Measurements from ENCODE around the gene ZNF837. TPM values are rescaled to one million over a fixed set of nuclear protein-coding genes. Genes with fewer than 3 reads are reported as not detected.

The ZNF837 gene
- total RNA-seq, 1 experiment from 2014 or later, result 3.3 TPM

GRCh38 chr19:58362272-58362994 is 18.4 kb downstream of the ZNF837 start, which contains the start of gene ZNF497:
ZNF497 (minus strand) TSS chr19:58362751; CDS start chr19:58357635, 5,116 bp downstream.
- no TSS peak for BruUV-seq (replicated peaks)
- peak within 1 kb of the TSS; percentile 72 for H3K4me2 ChIP-seq

GRCh38 chr19:58361900-58362271 is 18.9 kb downstream of the ZNF837 start:
- Histone ChIP-seq H4K20me1 (ENCODE audit: insufficient read depth) (no peaks in the 10 kb centered on the region), H3K9me2 (ENCODE audit: insufficient read depth) (no peaks in the 10 kb centered on the region), H2AFZ (peak overlapping the region; percentile 84), H3K36me3 (ENCODE audit: low read depth) (no peaks in the 10 kb centered on the region), H3K4me3 (peak overlapping the region; percentile 69), H3K9me3 (ENCODE audit: insufficient read depth, low read depth) (no peaks in the 10 kb centered on the region), H3F3A (ENCODE audit: insufficient read depth, low read depth) (no peaks in the 10 kb centered on the region; the same call in 1 of the 2 replicates), H3K27ac (peak overlapping the region; percentile 89), H3K79me2 (ENCODE audit: low read depth) (peaks cover 8% of the 10 kb centered on the region), H3K27me3 (ENCODE audit: insufficient read depth, low read depth) (no peaks in the 10 kb centered on the region), H3K4me2 (peak overlapping the region; percentile 72), H3K4me1 (replicated peaks; ENCODE audit: insufficient read depth) (no peaks in the 10 kb centered on the region)
- ChIA-PET CTCF (no interaction called here), POLR2A (ENCODE audit: unreplicated experiment) (interaction anchor here (0.6 to 1.1 kb wide), 4 partner anchors 35 to 1122 kb away, joined by 3 to 9 read pairs (median 3); partner anchors contain the start of genes ZNF776, ZNF805 and ZSCAN22)
- peak in 1 of 2 experiments; percentile 55 for DNase-seq
- intact Hi-C loops (cut with micrococcal nuclease; ENCODE audit: unreplicated experiment), result loop anchor here (1.0 to 5.0 kb wide), 4 partner anchors 19 to 105 kb away; partner anchors contain the start of genes ZNF324, ZNF324B, ZNF584 and ZNF837
- TSS peak; percentile 75 for BruUV-seq (replicated peaks)
- TF ChIP-seq CTCF (conservative IDR thresholded peaks at IDR 0.05) (no peak), EZH2 (IDR thresholded peaks at IDR 0.05; ENCODE audit: low read depth) (no peak)

More at GRCh38 chr19:58362272-58362994, 18.4 kb downstream of the ZNF837 start, which contains the start of gene ZNF497:
- ChIA-PET CTCF (no interaction called here), POLR2A (ENCODE audit: unreplicated experiment) (interaction anchor here (0.5 to 1.1 kb wide), 11 partner anchors 19 to 1122 kb away, joined by 3 to 20 read pairs (median 3); partner anchors contain the start of genes ZBTB45, ZNF584, ZNF776 and ZNF805)
- H3K27ac ChIP-seq, result peak within 1 kb of the TSS; percentile 89
- peaks cover 8% of the 10 kb centered on the region for H3K79me2 ChIP-seq (ENCODE audit: low read depth)
- peak; percentile 88 to 96 for DNase-seq
- H3K4me3 ChIP-seq, result peak within 1 kb of the TSS; percentile 69
- peak within 1 kb of the TSS; percentile 89 for H2AFZ ChIP-seq
- intact Hi-C loops (cut with micrococcal nuclease; ENCODE audit: unreplicated experiment), result loop anchor here (1.0 to 5.0 kb wide), 4 partner anchors 19 to 105 kb away; partner anchors contain the start of genes ZNF324, ZNF324B, ZNF584 and ZNF837
- TF ChIP-seq EZH2 (IDR thresholded peaks at IDR 0.05; ENCODE audit: low read depth) (no peak), CTCF (conservative IDR thresholded peaks at IDR 0.05) (no peak)
- H3K9me2 ChIP-seq (ENCODE audit: insufficient read depth), result no peaks in the 10 kb centered on the region
- H3K9me3 ChIP-seq (ENCODE audit: insufficient read depth, low read depth), result no peaks in the 10 kb centered on the region
- H3K4me1 ChIP-seq (replicated peaks; ENCODE audit: insufficient read depth), result no peaks in the 10 kb centered on the region
- no peaks in the 10 kb centered on the region for H4K20me1 ChIP-seq (ENCODE audit: insufficient read depth)
- no peaks in the 10 kb centered on the region for H3K27me3 ChIP-seq (ENCODE audit: insufficient read depth, low read depth)
- no peaks in the 10 kb centered on the region; the same call in 1 of the 2 replicates for H3F3A ChIP-seq (ENCODE audit: insufficient read depth, low read depth)
- H3K36me3 ChIP-seq (ENCODE audit: low read depth), result no peaks in the 10 kb centered on the region

GRCh38 chr19:58357481-58358145 is 23.2 kb downstream of the ZNF837 start:
- BruUV-seq (replicated peaks), result no TSS peak
- Histone ChIP-seq H4K20me1 (ENCODE audit: insufficient read depth) (no peaks in the 10 kb centered on the region), H3K9me2 (ENCODE audit: insufficient read depth) (no peaks in the 10 kb centered on the region), H3K9me3 (ENCODE audit: insufficient read depth, low read depth) (no peaks in the 10 kb centered on the region), H3F3A (ENCODE audit: insufficient read depth, low read depth) (no peaks in the 10 kb centered on the region; the same call in 1 of the 2 replicates), H3K27ac (no peak overlapping the region), H3K79me2 (ENCODE audit: low read depth) (peaks cover 8% of the 10 kb centered on the region), H3K36me3 (ENCODE audit: low read depth) (no peaks in the 10 kb centered on the region), H3K4me3 (no peak overlapping the region), H2AFZ (no peak overlapping the region), H3K4me2 (no peak overlapping the region), H3K4me1 (replicated peaks; ENCODE audit: insufficient read depth) (no peaks in the 10 kb centered on the region), H3K27me3 (ENCODE audit: insufficient read depth, low read depth) (no peaks in the 10 kb centered on the region)
- intact Hi-C loops (cut with micrococcal nuclease; ENCODE audit: unreplicated experiment), result no loop called here
- CTCF ChIA-PET, result no interaction called here
- TF ChIP-seq CTCF (conservative IDR thresholded peaks at IDR 0.05) (no peak), EZH2 (IDR thresholded peaks at IDR 0.05; ENCODE audit: low read depth) (no peak)
- no peak for DNase-seq
- POLR2A ChIA-PET (ENCODE audit: unreplicated experiment), result no interaction called here

All from PC-9 (cell line).